Adrenal gland (tissue), 5 donors: Measurements from ENCODE around the gene SH3BP5L.

Source experiments
- POLR2A ChIP-seq, 2 donors: fragments of 450-650 bp; IDR thresholded peaks; one replicate each; pipeline ENCODE4 v1.6.1; 2017; ENCODE audit warnings: antibody characterized with exemption in 2 of 2, mild to moderate bottlenecking in 2 of 2, moderate library complexity in 1 of 2
- TF ChIP-seq, protein P1 (sequence below), 6 experiments: fragments of 450-650 bp in 4 of 6; fragments of 200-600 bp in 2 of 6; sonication (generic) in 1 of 6; IDR thresholded peaks; 1 replicate in 5 of 6; 2 replicates in 1 of 6; pipeline versions ENCODE4 v1.5.1 to v1.8.0; 2016 to 2021; ENCODE audit warnings: antibody characterized with exemption in 6 of 6, mild to moderate bottlenecking in 2 of 6, moderate library complexity in 1 of 6
- donor health status: DM: no; HTN: no; CAD: no.

DNA sequence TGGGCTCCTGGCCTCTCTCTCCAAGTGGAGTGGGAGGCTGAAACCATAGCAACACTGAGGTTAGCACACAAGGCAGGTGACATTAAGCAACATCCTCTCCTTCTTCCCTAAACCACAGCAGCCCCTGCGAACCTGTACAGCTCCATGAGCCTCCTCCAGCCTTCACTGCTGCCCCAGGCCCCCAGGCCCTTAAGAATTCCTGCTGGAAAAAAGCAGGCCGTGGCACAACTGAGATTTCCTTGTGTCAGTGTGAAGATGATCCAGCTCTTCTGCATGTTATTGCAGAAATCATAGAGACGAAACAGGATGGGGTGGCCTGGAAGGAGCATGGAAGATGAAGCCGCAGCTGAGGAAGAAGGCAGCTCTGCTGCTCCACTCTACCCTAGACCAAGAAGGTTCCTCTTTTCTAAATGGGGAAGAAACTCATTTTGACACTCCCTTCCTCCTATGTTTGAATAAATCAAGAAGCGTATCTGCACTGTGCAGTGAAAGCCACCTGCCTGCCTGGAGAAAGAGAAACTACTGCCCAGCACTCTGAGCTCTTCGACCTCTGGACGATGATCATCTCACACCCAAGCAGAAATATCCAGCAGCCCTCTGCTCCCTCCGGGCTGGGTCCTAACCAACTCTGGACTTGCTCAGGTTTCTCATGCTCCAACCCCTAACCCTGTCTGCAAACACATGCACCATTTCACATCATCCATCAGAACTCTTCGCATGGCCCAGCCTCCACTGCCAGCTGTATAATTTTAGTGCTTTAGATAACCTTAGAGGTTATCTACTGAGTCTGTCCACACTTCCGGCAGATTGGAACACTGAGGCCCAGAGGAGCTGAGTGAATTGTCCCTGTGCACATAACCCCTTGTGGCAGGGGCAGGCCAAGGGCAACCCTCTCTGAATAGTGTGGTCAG, 20.7 kb downstream of the SH3BP5L start:
- TF ChIP-seq, protein P1, sequence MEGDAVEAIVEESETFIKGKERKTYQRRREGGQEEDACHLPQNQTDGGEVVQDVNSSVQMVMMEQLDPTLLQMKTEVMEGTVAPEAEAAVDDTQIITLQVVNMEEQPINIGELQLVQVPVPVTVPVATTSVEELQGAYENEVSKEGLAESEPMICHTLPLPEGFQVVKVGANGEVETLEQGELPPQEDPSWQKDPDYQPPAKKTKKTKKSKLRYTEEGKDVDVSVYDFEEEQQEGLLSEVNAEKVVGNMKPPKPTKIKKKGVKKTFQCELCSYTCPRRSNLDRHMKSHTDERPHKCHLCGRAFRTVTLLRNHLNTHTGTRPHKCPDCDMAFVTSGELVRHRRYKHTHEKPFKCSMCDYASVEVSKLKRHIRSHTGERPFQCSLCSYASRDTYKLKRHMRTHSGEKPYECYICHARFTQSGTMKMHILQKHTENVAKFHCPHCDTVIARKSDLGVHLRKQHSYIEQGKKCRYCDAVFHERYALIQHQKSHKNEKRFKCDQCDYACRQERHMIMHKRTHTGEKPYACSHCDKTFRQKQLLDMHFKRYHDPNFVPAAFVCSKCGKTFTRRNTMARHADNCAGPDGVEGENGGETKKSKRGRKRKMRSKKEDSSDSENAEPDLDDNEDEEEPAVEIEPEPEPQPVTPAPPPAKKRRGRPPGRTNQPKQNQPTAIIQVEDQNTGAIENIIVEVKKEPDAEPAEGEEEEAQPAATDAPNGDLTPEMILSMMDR (IDR thresholded peaks at IDR 0.05), result no peak
- no peak for TF ChIP-seq POLR2A (IDR thresholded peaks at IDR 0.05)
